NCI-H146 (cell line): ENCODE data around the gene DCTN2.
A peak's percentile ranks its signal among the peaks of the same experiment; 100 is the strongest.

Source experiments
- DNase-seq: peaks from one replicate; lab custom pipeline; 2025; lab: John Stamatoyannopoulos, UW

The DCTN2 gene

DNA sequence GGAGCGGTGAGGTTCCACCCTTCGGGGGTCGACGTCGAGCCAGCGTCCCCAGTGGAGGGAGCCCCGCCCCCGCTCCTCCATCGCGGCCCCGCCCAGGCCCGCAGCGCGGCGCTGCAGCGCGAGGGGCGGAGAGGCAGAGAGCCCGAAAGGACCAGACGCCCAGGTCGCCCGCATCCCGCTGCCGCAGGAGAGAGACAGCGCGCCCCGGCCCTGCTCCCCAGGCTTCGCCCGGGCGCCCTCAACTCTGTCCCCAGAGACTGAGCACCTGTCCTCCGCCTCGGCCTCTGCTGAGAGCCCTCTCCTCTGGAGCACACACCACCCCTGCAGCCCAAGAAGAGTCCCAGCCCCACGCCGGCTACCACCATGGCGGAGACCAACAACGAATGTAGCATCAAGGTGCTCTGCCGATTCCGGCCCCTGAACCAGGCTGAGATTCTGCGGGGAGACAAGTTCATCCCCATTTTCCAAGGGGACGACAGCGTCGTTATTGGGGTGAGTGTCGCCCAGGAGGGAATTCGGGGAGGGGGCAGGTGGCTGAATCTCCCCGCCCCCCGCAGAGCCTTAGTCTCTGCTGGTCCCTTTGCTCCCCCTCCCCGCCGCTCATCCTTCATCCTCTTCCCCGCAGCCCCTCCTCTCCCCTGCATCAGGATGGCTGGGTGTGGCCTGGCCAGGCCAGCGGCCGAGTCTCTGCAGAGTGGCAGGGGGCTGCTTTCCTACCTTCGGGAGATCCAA is 3.1 kb upstream of the DCTN2 start, which contains the start of gene KIF5A:
TSS of gene KIF5A (plus strand) at position 136 of the 732 bp plus-strand sequence. CDS start at position 364, 228 bp downstream.
- DNase-seq, result peak; percentile 63

DNA sequence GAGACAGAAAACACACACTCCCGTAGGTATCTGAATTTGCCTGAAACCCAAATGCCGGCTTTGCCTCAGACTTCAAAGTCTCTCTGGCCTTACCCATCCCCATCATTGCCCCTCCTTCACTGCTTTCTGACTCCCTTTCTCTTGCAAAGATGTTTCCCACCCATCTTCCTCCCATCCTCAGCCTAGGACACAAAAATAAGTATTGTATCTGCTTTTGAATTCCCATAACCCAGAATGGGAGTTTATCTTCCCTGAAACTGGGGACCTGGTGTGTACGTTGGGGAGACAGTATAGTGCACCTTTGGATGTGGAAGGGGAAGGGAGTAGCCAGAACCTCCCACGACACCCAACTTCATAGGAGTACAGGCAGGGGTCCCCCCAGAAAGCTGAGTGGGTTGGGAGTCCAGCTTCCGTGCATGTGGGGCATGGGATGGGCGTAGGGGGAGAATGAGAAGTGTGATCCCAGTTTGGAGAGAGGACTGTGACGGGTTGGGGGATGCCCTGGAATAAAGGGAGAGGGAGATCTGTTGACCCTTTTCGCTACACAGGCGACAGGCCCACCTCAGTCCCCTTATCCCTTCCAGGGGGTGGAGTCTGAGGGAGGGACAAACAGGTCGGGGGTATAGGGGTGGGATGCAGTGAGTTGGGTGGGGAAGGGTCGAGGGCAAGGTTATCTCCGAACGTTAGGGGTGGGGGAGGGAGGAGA is 2.4 kb upstream of the DCTN2 start:
- DNase-seq, result no peak

- DNase-seq, result no peak
Observed at GRCh38 chr12:57548488-57548887, 1.5 kb upstream of the DCTN2 start.

- no peak for DNase-seq
Observed at GRCh38 chr12:57548013-57548315, 972 bp upstream of the DCTN2 start.

DNA sequence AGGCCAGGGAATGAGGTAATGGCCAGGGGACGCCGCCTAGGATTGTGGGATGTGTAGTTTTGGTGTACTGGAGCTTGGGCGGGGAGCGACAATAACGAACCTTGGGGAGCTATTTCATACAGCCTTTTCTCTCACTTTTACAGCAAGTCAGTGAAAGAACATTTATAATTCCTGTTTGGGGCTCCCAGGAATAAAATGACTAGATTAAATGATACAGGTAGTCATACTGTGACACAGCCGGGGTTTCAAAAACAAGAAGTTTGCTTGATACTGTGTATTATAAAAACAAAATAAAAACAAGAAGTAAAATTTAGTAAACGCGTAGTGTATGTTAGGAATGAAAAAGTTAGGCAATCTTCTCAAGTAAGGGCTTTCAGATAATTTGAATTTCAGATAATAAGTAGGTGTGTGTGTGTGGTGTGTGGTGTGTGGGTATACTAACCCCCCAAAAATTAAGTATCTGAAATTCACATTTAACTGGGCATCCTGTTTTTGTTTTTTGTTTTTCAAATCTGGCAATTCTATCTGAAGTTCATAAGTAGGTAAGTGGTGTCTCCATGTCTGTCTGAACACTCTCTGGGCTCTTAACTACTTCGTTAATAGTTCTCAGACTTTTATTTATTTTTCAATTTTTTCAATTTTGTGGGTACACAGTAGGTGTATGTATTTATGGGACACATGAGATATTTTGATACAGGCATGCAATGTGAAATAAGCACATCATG is 458 bp upstream of the DCTN2 start:
- DNase-seq, result no peak

- DNase-seq, result peak; percentile 34
Observed at GRCh38 chr12:57545809-57546437, 1.1 kb downstream of the DCTN2 start.

DNA sequence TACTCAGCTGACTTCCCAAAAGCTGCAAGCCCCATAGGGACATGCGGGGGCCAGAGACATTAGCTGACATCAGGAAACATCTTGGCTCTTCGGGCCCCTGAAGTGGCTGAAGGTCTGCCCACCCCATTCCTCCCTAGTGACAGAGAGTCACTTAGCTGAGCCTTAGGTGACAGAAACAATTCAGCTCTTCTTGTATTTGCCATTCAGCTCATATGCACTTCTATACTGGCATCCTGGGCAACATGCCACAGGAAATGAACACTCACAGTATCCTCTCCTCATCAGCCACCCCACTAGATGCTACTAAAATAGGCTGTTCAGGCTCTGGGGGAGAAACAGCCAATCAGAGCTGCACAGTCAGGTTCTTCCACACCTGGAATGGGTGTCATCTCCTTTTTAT is 3.4 kb downstream of the DCTN2 start:
- DNase-seq, result no peak

DNA sequence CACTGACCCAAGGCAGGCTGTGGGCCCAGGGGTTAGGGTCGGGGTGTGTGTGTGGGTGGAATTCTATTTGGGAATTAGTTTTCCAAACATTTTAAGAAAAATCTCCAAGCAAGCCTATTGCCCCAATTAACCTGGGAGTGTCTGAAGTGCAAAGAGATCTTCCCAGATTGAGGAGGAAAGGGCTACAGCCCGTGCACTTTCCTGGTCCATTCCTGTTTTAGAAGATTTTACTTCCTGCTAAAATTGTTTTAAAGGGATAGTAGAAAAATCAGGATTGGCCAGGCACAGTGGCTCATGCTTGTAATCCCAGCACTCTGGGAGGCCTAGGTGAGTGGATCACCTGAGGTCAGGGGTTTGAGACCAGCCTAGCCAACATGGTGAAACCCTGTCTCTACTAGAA is 5.3 kb downstream of the DCTN2 start:
- no peak for DNase-seq

DNA sequence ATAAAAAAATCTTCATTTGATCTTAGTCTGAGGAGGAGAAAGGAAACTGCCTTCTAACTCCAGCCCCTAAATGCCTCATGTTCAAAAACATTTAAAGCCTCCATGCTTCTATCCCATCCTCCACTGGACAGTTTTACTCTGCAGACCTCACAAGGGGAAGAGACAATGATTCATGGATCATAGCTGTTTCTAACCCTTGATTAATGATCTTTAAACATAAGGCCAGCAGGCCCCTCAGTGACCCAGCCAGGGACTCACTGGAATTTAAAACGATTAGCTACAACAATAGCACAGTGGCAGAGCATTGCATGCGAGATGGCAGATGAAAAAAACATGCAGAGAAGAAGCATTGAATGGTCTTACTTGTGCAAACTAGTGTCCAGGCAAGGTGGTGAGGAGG is 6.0 kb downstream of the DCTN2 start:
- DNase-seq, result peak; percentile 12

DNA sequence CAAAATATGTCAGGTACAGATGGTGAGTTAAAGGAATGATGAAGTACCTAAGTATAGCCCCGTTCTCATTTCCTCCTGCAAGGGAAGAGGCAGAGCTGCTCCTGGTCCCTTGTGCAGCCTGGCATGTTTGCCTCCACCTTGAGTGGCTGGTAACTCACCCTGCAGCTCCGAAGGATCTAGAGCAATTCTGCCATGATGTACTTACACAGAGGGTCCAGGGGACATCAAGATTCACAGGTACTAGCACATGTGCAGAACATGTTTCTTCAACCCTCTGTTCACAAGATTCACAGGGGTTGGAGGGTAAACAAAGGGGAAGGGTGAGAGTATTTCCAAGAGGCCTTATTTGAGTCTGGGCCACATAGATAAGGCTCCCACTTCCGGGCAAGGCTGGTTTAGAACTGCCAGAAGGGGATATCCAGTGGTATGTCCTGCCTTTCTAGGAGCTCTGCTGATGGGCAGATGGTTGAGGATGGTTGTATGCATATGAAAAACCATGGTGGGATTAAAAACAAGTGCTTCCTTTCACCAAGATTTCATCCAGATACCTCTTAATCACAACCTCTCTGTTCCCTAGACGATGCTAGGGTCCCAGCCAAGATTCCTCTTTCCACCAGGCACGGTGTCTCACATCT is 7.7 kb downstream of the DCTN2 start:
- no peak for DNase-seq

GRCh38 chr12:57536597-57536942 is 10.4 kb downstream of the DCTN2 start:
- no peak for DNase-seq

GRCh38 chr12:57535764-57536596 is 11.0 kb downstream of the DCTN2 start:
- DNase-seq, result no peak

DNA sequence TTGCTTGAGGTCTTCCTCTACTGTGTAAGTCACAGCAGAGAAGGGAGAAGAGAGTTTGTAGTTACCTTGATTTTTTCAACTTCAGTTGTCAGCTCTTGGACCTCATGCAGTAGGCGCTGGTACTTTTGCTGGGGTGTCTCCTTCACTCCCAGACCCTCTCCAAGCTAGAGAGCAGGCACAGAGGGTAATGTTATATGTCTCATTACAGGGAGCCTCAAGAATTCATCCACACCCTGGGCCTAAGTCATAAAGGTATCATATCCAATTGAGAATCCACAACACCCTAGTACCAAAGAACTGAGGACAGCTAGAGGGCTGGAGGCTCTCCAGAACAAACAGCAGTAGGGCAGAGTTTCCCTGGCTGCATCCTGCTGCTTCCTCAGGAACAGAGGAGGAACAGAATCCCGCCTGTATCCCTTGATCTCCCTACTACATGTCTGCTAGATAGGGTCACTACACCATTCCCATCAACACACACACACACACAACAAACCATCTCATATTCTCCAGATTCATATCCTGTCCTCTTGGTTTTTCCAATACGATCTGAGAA is 11.9 kb downstream of the DCTN2 start:
- no peak for DNase-seq

- DNase-seq, result no peak
Observed at GRCh38 chr12:57534250-57534649, 12.7 kb downstream of the DCTN2 start.

GRCh38 chr12:57533108-57533507 is 13.9 kb downstream of the DCTN2 start:
- DNase-seq, result no peak

GRCh38 chr12:57531836-57532235 is 15.2 kb downstream of the DCTN2 start:
- DNase-seq, result no peak

- DNase-seq, result no peak
Observed at GRCh38 chr12:57530396-57531142, 16.4 kb downstream of the DCTN2 start.

DNA sequence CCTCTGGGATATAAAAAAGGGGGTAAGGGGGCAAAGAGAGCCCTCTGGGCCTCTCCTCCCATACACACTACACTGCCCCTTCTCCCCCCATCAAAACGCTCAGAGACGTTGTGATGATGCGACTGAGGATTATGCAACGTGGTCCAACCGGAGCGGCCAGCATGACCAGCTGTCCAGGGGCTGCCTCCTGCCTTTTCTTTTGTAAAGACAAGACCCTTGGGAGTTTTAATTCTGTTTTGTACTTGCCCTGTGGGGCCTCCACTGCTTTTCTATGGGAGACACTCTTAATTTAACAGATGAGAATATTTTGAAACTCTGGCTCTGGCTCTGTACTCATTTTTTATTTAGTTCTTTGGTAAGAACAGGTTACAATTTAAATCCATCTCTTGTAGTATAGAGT is 17.2 kb downstream of the DCTN2 start:
- no peak for DNase-seq

DNA sequence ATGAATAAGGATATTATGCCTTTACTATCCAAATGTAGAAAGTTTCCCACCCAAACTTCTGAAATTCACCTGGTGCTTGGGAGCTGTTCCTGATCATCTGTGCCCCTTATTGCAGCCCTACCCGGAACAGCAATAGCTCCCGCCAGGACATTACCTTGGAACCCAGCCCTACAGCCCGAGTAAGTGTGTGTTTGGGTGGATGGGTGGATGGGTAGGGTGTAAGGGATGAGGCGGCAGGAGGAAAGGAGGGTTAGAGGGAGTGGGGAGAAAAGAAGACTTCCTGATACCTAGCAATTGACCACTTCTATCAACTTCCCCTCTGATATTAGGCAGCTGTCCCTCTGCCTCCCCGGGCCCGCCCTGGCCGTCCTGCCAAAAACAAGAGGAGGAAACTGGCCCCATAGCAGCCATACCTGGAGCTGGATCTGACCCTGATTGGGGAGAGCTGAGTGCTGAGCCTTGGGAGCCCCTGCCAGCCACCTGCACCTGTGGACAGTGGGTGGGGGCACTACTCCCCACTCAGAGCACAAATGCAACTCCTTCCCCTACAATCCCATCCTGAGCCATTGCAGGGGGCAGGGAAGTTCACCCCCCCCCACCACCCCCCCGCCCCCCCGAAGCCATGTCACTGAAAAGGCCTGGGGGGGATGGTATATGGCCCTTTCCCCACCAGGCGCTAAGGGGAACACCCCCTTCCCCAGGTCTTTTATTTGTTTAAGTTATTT is 18.0 kb downstream of the DCTN2 start:
- DNase-seq, result no peak

DNA sequence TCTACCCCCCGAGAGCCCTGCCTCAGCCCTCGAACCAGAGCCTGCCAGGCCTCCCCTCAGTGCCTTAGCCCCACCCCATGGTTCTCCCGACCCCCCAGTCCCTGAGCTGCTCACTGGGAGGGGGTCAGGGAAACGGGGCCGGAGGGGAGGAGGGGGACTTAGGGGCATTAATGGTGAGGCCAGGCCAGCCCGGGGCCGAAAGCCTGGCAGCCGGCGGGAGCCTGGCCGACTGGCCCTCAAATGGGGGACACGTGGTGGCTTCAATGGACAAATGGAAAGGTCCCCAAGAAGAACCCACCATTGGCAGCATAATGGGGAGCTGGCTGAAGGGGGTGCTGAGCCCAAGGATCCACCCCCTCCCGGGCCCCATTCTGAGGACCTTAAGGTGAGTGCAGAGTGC is 18.8 kb downstream of the DCTN2 start:
- no peak for DNase-seq
